Measurements from ENCODE around the gene MPG.

The MPG gene

GRCh38 chr16:66309-67182, 11.5 kb upstream of the MPG start:
- DNase-seq (ENCODE audit: low read depth): no peak

GRCh38 chr16:67183-67791, 10.7 kb upstream of the MPG start:
- DNase-seq (ENCODE audit: low read depth): no peak

GRCh38 chr16:67884-68789, 9.9 kb upstream of the MPG start:
- no peak for DNase-seq (ENCODE audit: low read depth)

GRCh38 chr16:69181-69580, 8.8 kb upstream of the MPG start:
- no peak for DNase-seq (ENCODE audit: low read depth)

- no peak for DNase-seq (ENCODE audit: low read depth)
Observed at GRCh38 chr16:71210-71539, 6.8 kb upstream of the MPG start.

GRCh38 chr16:71540-72401, 6.3 kb upstream of the MPG start:
- no peak for DNase-seq (ENCODE audit: low read depth)

- DNase-seq (ENCODE audit: low read depth): no peak
Observed at GRCh38 chr16:72561-73548, 5.2 kb upstream of the MPG start, which contains the start of gene RHBDF1. RHBDF1 (minus strand) TSS chr16:72631; CDS start chr16:65015, 7,616 bp downstream.

- DNase-seq (ENCODE audit: low read depth): no peak
Observed at GRCh38 chr16:74051-74746, 3.8 kb upstream of the MPG start.

- no peak for DNase-seq (ENCODE audit: low read depth)
Observed at GRCh38 chr16:74747-75334, 3.2 kb upstream of the MPG start.

- no peak for DNase-seq (ENCODE audit: low read depth)
Observed at GRCh38 chr16:75580-76501, 2.2 kb upstream of the MPG start.

- no peak for DNase-seq (ENCODE audit: low read depth)
Observed at GRCh38 chr16:76535-77272, 1.3 kb upstream of the MPG start.

GRCh38 chr16:77273-77806, 685 bp upstream of the MPG start:
- no peak for DNase-seq (ENCODE audit: low read depth)

GRCh38 chr16:78444-79150, 572 bp downstream of the MPG start:
- DNase-seq (ENCODE audit: low read depth): no peak

- DNase-seq (ENCODE audit: low read depth): no peak
Observed at GRCh38 chr16:79151-80054, 1.4 kb downstream of the MPG start.

- no peak for DNase-seq (ENCODE audit: low read depth)
Observed at GRCh38 chr16:83060-83603, 5.1 kb downstream of the MPG start.

Data from HS-27A (cell line).